HG02571 (cell line): ENCODE data around the gene SLC39A1.
"Not testable (repeated sequence)": the region's sequence is repeated elsewhere in the genome, so short reads cannot be mapped to it uniquely, and the experiment has no call there.

Experiments
- ATAC-seq: cut with Tn5 transposase; IDR thresholded peaks from one replicate; pipeline ENCODE4 v1.9.1; 2021; ENCODE audit warnings: mild to moderate bottlenecking, moderate library complexity; ENCODE audit not compliant: unreplicated experiment

The SLC39A1 gene

DNA sequence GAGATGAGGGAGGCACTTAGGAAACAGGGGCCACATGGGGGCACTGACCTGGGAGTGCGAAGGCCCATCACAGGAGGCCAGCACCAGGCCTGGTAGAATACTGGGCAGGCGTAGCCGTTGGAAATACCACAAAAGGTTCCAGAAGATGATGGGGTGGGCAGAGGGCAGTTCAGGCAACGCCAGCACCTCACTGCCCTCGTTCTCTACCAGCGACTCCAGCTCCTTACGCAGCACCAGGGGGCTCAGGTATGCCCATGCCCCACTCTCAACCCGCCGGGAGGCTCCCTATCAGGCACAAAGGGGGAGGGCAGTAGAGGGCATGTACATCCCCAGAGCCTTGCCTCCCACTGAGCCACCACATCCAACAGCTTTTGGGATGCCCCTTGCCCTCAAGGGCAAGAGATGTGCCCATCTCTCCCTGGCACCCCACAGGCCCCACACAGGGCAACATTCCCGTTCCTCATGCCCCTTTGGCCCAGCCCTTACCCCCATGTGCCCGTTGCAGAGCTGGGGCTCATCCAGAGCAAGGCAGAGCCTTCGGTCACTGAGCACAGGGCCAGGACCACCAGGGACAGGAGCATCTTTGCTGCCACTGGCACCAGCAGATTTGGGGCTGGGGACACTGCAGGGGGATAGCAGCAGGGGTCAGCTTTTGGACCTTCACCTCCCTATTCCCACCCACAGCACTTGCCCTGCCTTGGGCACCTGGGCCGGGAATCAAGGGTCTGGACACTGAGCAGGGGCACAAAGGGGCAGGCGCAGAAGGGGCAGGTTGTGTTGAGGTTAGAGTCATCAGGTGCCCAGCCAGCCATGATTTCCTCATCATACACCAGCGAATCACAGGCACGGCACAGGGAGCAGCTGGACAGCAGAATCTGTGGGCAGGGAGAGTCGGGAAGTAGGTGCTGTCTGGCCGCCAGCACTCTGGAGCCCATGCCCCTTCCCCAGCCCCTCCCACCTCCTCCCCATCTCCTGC, 30.9 kb downstream of the SLC39A1 start:
- no peak for ATAC-seq

GRCh38 chr1:153929981-153930948, 33.1 kb downstream of the SLC39A1 start:
- no peak for ATAC-seq

DNA sequence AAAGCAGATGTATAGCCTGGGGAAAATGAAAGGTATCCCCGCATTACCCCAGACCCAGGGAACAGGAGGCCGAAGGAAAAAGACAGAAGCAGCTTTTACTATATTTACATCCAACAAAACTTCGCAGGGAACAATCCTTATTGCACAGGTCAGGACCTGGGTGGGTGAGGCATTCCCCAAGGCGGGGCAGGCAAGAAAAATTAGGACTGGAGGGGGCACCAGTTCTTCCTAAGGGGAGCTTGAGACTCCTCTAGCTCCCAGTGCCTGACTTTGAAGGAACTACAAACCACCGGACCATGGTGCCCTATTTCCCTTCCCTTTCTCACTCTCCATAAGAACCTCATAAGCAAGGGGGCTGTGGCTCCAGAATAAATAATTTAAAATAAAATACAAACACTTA, 33.9 kb downstream of the SLC39A1 start:
- ATAC-seq = no peak

GRCh38 chr1:153928791-153929341, 34.5 kb downstream of the SLC39A1 start:
- no peak for ATAC-seq

- ATAC-seq = no peak
These were observed 35.1 kb downstream of the SLC39A1 start for GRCh38 chr1:153928245-153928644.

DNA sequence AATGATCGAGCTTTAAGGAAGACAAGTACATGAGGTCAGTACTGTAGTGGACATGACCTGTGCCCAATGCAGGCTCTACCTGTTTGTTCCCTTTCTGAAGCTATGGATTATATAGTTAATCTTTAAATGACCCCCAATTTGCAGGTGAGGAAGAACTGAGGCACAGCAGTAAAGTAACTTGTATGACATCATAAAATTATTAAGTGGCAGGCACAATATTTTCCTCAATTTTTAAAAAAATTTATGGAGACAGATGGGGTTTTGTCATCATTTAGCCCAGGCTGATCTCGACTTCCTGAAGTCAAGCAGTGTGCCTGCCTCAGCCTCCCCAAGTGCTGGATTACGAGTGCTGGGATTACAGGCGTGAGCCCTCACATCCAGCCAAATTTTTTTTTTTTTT, 36.9 kb downstream of the SLC39A1 start:
- ATAC-seq = no peak

GRCh38 chr1:153922972-153923925, 40.1 kb downstream of the SLC39A1 start, which contains the start of gene GATAD2B:
TSS of gene GATAD2B (minus strand) at chr1:153922972. CDS start at chr1:153828347, 94,625 bp downstream.
- ATAC-seq = peak; percentile 92

GRCh38 chr1:153922076-153922971, 41.0 kb downstream of the SLC39A1 start:
- ATAC-seq = peak; percentile 29

DNA sequence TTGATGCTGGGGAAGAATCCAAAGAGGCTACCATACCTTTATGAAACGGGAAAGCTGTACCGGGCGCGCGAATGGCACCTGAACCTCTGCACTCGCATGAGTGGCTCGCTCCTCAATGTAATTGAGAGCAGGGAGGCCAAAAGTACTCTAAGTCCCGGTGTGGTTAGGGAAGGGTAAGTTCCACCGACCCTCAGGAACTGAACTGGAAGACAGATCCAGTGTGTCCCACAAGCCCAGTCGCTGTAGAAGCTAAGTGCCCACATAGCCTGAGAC, 41.6 kb downstream of the SLC39A1 start:
- ATAC-seq = no peak

DNA sequence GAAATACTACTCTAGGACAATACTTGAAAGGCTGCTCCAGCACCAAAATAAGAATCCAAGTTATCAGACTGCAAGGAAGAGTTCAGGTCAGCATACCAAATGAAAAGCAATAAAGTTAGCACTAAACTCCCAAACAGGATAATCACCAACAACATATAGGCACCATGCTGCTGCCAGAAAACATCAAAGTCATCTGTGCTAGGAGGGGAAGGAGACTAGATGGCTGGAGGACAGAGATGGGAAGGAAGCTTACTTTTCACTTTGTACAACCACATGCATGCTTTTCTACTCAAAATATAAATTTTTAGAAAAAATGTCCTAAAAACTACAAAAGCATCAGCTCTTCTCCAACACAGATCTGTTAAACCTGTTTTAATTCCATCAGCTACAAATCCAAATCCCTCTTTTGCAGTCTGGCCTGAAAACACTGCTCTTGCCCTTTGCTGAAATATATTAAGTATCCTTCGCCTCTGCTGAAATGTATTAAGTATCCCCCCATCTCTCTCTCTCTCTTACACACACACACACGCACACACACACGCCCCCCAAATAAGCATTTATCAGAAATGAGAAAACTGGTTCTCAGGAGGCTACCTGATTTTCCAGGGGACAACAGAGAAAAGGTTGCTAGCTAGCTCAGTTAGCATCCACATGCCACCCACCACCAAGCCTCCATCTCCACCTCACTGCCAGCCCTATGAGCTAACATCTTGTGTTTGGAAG, 42.1 kb downstream of the SLC39A1 start:
- ATAC-seq = no peak

GRCh38 chr1:153919876-153920852, 43.2 kb downstream of the SLC39A1 start:
- ATAC-seq = no peak

- ATAC-seq = no peak
These were observed 47.0 kb downstream of the SLC39A1 start for GRCh38 chr1:153916297-153916696.

DNA sequence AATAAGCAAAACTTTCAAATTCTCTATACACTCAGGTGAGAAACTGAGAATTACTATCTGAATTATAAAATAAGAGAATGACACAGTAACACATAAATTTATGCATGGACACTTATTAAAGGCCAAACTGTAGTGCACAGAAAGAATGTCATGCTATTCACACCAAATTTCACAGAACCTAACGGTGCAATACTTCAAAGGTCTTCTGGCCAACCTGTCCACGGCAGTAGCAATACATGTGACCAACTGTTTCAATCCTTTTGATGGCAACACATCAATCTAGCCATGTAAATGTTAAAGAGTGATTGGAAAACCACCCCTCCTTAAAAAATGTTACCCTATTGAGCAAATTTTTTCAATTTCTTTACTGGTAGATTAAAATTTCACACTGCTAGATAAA, 51.0 kb downstream of the SLC39A1 start:
- ATAC-seq = no peak

DNA sequence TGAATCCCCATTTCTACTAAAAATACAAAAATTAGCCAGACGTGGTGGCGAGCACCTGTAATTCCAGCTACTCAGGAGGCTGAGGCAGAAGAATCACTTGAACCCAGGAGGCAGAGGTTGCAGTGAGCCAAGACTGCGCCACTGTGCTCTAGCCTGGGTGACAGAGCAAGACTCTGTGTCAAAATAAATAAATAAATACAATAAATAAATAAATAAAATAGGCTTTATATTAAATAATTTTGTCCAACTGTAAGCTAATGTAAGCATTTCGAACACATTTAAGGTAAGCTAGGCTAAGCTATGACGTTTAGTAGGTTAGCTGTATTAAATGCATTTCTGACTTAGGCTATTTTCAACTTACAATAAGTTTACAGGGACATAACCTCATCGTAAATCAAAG, 52.8 kb downstream of the SLC39A1 start:
- not testable (repeated sequence) for ATAC-seq
